Effector memory CD8-positive, alpha-beta T cell (primary cell): Measurements from ENCODE around the gene WDR1.

ENCODE experiments used
- ATAC-seq: fragments of 150-1000 bp; cut with Tn5 transposase; replicated peaks from 2 replicates; pipeline ENCODE4 v1.10.0; 2021; ENCODE audit warnings: mild to moderate bottlenecking, moderate library complexity
- DNase-seq, 3 experiments: peaks; one replicate each; pipeline ENCODE4 v3.0.0; 2021
- H3K27ac Mint-ChIP-seq, 2 donors: one replicate each; pipeline ENCODE4 v1.8.0; 2022; ENCODE audit warnings: mild to moderate bottlenecking in 2 of 2, mixed read lengths in 2 of 2, moderate library complexity in 2 of 2
- H3K27me3 Mint-ChIP-seq, 2 donors: one replicate each; pipeline ENCODE4 v1.8.0; 2022; ENCODE audit warnings: mixed read lengths in 2 of 2
- H3K36me3 Mint-ChIP-seq: one replicate; pipeline ENCODE4 v1.8.0; 2022; ENCODE audit warnings: mild to moderate bottlenecking, moderate library complexity, mixed read lengths; ENCODE audit not compliant: insufficient read depth
- H3K4me1 Mint-ChIP-seq, 2 donors: one replicate each; pipeline ENCODE4 v1.8.0; 2022; ENCODE audit warnings: low read depth in 2 of 2, mixed read lengths in 2 of 2
- H3K4me3 Mint-ChIP-seq, 2 donors: one replicate each; pipeline ENCODE4 v1.8.0; 2022; ENCODE audit warnings: mild to moderate bottlenecking in 2 of 2, mixed read lengths in 2 of 2, moderate library complexity in 2 of 2
- H3K9me3 Mint-ChIP-seq, 2 donors: one replicate each; pipeline ENCODE4 v1.8.0; 2022; ENCODE audit warnings: mixed read lengths in 2 of 2

Gene WDR1

DNA sequence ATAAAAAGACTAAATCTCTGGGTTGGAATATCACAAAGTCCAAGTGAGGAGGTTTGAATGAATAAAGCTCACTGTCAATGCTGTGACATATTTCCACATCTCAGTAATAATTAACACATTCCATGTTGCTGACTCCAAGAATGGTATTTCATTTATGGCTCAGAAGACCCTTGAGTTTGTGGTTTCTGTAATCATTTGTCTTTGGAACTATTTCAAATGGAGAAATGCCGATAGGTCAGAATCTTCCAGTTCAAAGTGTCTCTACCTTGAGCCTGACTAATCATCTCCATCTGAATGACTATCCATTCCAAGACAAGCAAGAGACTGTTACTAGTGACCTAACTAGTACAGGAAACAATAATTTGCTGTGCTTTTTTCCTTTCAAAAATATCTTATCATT is 71.1 kb downstream of the WDR1 start:
- Mint-ChIP-seq H3K9me3 (peaks cover 7 to 11% of the 10 kb centered on the region in 2 donors), H3K4me1 (peaks cover 5 to 12% of the 10 kb centered on the region in 2 donors), H3K4me3 (no peak overlapping the region), H3K27ac (no peak overlapping the region), H3K36me3 (no peaks in the 10 kb centered on the region), H3K27me3 (no peaks in the 10 kb centered on the region)
- ATAC-seq = no peak
- DNase-seq = no peak

DNA sequence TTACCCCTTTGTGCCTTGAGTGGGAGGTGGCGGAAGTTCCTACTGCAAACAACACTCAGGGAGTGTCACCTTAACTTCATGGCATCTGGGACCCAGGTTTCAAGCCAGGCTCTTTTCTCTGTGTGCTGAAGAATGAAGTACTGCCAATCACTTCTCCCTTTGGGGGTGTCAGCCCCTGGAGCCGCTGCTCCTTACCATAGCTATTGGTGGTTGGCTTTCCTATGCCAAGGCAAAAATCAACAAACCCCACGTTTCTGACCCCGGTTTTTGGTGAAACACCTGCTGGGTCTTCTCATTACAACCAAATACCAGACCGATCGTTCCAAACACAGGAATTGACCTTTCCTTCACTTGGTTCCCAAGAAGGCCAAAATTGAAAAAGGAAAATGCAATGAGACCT is 75.6 kb downstream of the WDR1 start:
- no peaks in the 10 kb centered on the region for H3K4me1 Mint-ChIP-seq
- ATAC-seq = no peak
- peaks cover 7 to 11% of the 10 kb centered on the region in 2 donors for H3K9me3 Mint-ChIP-seq
- peaks cover 3% of the 10 kb centered on the region for H3K36me3 Mint-ChIP-seq
- no peak overlapping the region for H3K27ac Mint-ChIP-seq
- H3K4me3 Mint-ChIP-seq = no peak overlapping the region
- H3K27me3 Mint-ChIP-seq = no peaks in the 10 kb centered on the region
- DNase-seq = no peak

DNA sequence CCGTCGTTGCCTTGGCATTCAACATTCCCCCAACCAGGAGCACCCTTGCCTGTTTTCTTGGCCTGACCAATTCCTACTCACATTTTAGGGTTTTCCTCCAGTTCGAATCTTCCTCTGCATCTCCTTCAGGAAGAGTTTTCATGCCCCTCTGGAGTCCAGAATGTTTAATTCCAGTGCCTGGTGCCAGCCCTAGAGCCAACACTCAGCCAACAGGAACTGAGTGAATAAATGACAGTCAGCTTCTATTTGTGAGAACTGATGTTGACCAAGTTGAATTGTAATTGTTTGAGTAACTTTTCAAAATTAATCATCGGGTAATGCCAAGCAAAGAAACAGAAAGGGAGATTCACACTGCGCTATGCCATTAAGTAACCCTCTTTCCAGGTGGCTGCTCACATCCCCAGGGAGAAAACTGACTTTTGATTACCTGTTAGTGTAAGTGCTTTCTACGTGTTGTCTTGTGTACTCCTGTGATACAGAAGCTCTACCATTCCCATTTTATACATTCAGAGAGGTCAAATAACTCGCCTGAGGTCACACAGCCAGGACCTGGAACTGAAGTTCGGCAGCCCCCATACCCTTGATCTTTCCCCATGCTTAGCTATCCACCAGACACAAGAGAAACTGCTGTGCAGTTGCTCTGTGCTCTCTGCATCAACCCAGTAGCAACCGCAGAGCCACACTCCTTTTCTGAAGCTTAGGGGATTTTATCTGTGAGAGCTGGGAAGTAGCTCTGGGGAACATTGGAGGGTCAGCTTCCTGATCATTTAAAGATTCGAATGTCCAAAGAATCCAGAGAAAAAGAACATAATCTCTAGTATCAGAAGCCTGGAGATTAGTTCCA is 76.3 kb downstream of the WDR1 start:
- Mint-ChIP-seq H3K9me3 (peaks cover 7 to 11% of the 10 kb centered on the region in 2 donors), H3K36me3 (peaks cover 3% of the 10 kb centered on the region), H3K4me1 (no peaks in the 10 kb centered on the region), H3K27me3 (no peaks in the 10 kb centered on the region), H3K4me3 (no peak overlapping the region), H3K27ac (no peak overlapping the region)
- no peak for ATAC-seq
- DNase-seq = no peak

DNA sequence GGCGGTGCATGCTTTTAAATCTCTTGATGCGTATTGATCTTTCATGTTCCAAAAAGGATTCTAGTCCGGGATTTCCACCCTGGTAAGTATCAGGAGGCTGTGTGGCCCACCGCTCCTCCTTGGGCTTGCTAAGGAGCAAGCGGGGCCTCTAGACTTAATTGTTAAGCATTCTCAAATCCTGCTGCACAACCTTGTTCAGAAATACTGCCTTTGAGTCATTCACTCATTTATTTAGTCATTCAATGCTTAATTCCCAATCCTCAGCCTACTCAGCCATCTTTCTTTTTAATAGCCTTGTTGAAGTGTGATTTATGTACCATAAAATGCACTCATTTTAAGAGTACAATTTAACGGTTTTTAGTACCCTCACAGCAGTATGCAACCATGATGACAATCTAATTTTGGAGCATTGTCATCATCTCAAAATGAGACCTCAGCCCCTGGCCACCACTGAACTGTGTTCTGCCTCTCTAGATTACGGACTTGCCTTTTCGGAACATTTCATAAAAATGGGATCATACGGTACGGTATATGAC is 79.7 kb downstream of the WDR1 start:
- H3K9me3 Mint-ChIP-seq = no peaks in the 10 kb centered on the region
- H3K4me1 Mint-ChIP-seq = peaks cover 5 to 6% of the 10 kb centered on the region in 2 donors
- H3K27ac Mint-ChIP-seq = peak overlapping the region in 1 of 2 donors; percentile 35

DNA sequence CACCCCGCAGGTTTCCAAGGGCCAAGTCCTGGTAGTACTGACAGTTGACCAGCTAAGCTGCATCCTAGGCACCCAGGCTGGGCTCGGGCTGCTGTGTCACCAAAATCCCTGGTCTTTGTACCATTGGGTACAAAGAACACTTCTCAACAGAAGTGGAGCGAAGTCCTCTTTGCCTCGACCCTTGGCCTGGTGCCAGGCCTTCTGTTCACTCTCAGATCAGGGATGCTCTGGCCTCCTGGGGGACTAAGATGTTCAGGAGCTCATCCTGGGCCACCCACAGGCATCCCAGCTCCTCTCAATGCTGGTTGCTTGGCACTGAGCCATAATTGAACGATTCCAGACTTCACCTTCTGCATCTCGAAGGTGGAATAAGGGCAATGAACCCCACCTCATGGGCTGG is 81.5 kb downstream of the WDR1 start:
- DNase-seq = no peak
- peaks cover 5 to 6% of the 10 kb centered on the region in 2 donors for H3K4me1 Mint-ChIP-seq
- H3K4me3 Mint-ChIP-seq = no peak overlapping the region
- peaks cover 3% of the 10 kb centered on the region for H3K36me3 Mint-ChIP-seq
- no peak overlapping the region for H3K27ac Mint-ChIP-seq
- no peak for ATAC-seq
- peaks cover 5 to 28% of the 10 kb centered on the region in 2 donors for H3K27me3 Mint-ChIP-seq
- no peaks in the 10 kb centered on the region for H3K9me3 Mint-ChIP-seq

More for the DNA sequence above, 79.7 kb downstream of the WDR1 start:
- peaks cover 5 to 27% of the 10 kb centered on the region in 2 donors for H3K27me3 Mint-ChIP-seq
- DNase-seq (no peak), ATAC-seq (no peak)
- peaks cover 3% of the 10 kb centered on the region for H3K36me3 Mint-ChIP-seq
- H3K4me3 Mint-ChIP-seq = no peak overlapping the region

DNA sequence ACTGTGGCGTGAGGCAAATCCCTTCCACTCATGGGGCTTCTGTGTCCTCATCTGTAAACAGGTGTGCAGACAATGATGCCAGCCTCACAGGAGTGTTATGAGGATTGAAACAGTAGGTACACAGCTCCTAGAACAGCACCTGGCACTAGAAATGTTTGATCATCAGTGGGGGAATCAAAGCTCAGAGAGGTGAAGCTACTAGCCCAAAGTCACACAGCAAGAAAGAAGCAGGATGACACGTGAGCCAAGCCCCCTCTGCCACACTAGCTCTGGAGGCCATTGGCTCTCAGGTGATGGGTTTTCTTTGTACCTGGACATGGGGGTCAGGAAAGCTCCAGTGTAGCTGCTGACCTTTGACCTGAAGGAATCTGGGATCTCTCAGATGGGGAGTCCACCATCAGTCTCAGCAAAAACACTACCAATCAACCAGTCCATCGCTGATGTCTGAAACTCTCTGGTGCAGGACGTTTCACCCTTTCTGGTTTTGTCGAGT is 81.9 kb downstream of the WDR1 start:
- peaks cover 5 to 28% of the 10 kb centered on the region in 2 donors for H3K27me3 Mint-ChIP-seq
- H3K36me3 Mint-ChIP-seq = peaks cover 2% of the 10 kb centered on the region
- peaks cover 5 to 6% of the 10 kb centered on the region in 2 donors for H3K4me1 Mint-ChIP-seq
- H3K4me3 Mint-ChIP-seq = no peak overlapping the region
- no peaks in the 10 kb centered on the region for H3K9me3 Mint-ChIP-seq
- DNase-seq (no peak), ATAC-seq (no peak)
- H3K27ac Mint-ChIP-seq = no peak overlapping the region

DNA sequence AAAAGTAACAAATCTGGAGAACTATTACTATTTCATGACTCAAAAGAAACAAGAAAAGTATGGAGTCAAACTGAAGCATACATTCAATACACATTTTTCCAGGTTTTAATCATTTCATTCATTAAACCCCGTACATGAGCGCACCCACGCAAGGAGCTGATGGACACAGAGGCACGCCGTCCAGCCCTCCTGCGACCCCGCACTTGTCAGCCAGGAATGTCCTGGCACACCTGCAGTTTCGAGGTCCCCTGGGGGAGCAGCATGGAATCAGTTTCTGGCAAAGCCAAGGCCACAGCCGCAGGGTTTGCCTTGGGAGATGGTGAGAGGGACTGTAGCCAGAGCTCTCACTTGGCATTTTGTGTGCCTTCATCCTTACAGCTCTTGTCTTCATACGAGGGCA is 82.5 kb downstream of the WDR1 start:
- ATAC-seq (no peak), DNase-seq (no peak)
- Mint-ChIP-seq H3K27me3 (peaks cover 5 to 30% of the 10 kb centered on the region in 2 donors), H3K4me1 (peaks cover 5 to 6% of the 10 kb centered on the region in 2 donors), H3K9me3 (no peaks in the 10 kb centered on the region), H3K4me3 (no peak overlapping the region), H3K36me3 (peaks cover 4% of the 10 kb centered on the region), H3K27ac (no peak overlapping the region)

DNA sequence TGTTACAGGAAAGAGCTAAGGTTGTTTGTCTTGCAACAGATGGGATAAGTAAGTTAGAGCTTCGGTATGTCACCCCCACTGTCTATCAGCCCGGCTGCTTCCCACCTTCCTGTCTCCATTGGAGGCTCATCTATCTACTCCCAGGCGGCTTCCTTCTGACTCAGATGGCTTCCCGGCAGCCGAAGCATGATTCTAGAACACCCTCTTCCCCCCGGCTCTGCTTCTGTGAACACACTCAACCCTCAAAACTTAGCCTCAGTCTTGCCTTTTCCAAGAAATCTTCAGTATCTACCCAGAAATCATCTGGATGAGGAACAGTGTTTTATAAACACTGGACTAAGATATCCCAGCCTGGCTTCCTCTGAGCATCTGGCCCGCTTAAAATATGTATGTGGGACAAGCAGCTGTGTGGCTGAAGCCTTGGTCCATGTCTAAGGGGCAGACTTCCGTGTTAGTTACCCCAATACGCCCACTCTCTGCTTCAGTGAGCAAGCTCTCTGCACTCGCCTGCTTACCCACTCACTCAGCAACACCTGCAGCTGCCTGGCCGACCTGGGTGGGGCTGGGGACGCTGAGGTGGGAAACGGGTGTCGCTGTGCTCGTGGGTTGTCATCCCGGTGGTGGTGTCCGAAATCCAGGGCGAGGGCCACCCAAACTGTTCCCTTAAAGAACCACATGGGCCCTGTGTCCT is 83.3 kb downstream of the WDR1 start:
- peaks cover 5 to 6% of the 10 kb centered on the region in 2 donors for H3K4me1 Mint-ChIP-seq

DNA sequence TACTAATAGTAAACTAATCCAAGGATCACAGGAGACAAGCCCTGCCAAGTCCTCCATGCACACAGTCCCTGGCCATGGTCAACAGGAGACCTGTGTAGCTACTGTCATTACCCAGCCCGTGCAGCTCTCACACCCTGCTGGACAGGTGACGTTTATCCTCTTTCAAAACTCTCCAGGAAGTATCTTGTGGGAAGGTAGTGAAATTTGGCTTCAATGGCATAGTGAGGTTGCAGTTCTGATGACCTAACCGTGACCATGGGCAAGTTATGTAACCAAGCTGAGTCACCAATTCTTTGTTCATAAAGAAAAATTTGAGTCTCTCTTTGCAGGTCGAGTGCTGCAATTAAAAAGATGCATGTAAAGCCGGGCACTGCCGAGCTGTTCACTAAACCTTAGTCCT is 84.0 kb downstream of the WDR1 start:
- H3K27ac Mint-ChIP-seq = no peak overlapping the region
- peaks cover 11 to 45% of the 10 kb centered on the region in 2 donors for H3K27me3 Mint-ChIP-seq
- H3K4me3 Mint-ChIP-seq = no peak overlapping the region
- ATAC-seq = no peak
- DNase-seq = no peak
- H3K4me1 Mint-ChIP-seq = peaks cover 5 to 6% of the 10 kb centered on the region in 2 donors
- no peaks in the 10 kb centered on the region for H3K9me3 Mint-ChIP-seq
- H3K36me3 Mint-ChIP-seq = peaks cover 4% of the 10 kb centered on the region

More for the DNA sequence above, 83.3 kb downstream of the WDR1 start:
- H3K36me3 Mint-ChIP-seq = peaks cover 4% of the 10 kb centered on the region
- peaks cover 5 to 38% of the 10 kb centered on the region in 2 donors for H3K27me3 Mint-ChIP-seq
- no peaks in the 10 kb centered on the region for H3K9me3 Mint-ChIP-seq
- no peak overlapping the region for H3K27ac Mint-ChIP-seq
- no peak for DNase-seq
- no peak overlapping the region for H3K4me3 Mint-ChIP-seq
- ATAC-seq = no peak

DNA sequence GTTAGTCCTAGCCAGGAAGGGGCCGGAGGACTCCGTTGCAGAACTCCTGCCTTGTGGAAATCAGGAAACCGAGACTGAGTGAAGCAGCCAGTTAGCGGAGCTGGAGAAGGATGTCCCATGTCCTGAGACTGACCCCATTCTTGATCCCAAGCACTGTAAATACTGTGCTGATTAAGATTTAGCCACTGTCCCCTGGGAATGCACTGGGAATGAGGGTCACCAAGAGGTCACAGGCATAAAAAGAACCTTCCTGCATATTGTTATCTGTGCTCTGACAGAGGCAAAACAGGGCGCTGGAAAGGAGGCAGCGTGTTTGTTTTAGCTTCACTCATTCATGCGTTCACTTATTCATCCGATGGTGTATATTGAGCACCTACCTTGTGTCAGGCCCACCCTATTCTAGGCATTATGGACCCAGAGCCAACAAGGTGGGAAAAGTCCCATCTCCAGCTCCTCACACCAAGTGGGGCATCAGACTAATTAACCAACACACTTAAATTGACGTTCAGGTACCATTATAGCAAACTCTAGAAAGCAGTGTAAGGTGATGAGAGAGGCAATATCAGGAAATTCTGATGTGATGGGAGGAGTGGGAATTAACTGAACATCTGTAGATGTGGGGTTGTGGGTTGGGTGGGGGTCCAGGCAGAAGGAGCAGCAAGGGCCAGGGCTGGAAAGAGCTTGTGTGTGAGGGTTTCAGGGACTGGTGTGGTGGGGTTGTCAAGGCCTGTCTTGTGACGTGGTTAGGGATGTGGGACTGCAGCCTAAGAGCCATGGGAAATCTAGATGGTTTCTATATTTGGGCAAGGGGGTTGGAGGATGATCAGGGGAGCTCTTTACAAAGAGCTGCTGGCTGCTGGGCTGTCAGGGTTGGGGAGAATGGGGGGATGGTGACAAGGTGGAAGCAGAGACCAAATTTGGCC is 84.7 kb downstream of the WDR1 start:
- Mint-ChIP-seq H3K4me3 (no peak overlapping the region), H3K9me3 (no peaks in the 10 kb centered on the region), H3K4me1 (peaks cover 5 to 6% of the 10 kb centered on the region in 2 donors), H3K27me3 (peaks cover 11 to 52% of the 10 kb centered on the region in 2 donors), H3K36me3 (peaks cover 4% of the 10 kb centered on the region), H3K27ac (no peak overlapping the region)
- ATAC-seq = no peak
- DNase-seq = no peak

DNA sequence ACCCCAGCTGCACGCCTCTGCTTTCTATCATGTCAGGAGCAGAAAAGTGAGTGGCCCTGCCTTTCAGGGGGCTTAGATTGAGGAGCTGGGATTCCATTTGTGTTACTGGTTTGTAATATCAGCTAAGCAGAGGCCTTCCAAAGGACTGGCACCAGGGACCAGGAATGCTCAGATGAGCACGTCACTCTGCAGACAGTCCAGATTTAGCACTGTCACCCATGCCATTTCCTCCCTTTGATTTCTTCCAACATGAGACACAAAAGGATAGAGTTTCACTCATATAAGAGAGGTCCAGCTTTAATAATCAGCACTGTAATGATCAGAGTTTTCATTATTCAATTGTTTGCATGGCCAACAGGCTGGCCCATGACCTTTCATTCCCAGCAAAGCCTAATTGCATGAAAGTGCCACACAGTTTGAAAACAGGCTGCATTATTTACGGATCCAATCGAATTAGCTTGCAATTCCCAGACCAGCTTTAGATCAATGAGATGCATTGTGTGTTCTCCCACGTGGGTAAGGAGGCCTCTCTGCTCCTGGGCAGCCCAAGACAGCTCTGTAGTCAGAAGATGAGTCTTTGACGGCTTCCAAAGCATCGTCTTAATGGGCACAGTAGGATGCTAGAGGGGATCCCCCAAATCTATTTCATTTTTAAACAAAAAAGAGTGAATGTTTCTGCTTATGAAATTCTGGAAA is 85.5 kb downstream of the WDR1 start:
- peaks cover 11 to 58% of the 10 kb centered on the region in 2 donors for H3K27me3 Mint-ChIP-seq
- H3K9me3 Mint-ChIP-seq = no peaks in the 10 kb centered on the region
- ATAC-seq (no peak), DNase-seq (no peak)
- no peak overlapping the region for H3K27ac Mint-ChIP-seq
- H3K36me3 Mint-ChIP-seq = peaks cover 4% of the 10 kb centered on the region
- peaks cover 5 to 6% of the 10 kb centered on the region in 2 donors for H3K4me1 Mint-ChIP-seq
- no peak overlapping the region for H3K4me3 Mint-ChIP-seq

DNA sequence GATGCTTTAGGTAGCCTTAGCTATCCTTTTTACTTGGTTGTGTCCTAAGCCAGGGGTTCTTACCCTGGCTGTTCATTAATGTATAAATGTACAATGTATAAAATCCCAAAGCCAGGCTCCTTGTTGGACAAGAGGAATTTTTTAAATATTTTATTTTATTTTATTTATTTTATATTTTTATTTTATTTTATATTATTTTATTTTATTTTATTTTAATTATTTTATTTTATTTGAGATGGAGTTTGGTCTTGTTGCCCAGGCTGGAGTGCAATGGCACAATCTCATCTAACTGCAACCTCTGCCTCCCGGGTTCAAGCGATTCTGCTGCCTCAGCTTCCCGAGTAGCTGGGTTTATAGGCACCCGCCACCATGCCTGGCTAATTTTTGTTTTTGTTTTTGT is 87.2 kb downstream of the WDR1 start:
- Mint-ChIP-seq H3K27ac (no peak overlapping the region), H3K4me3 (no peak overlapping the region), H3K4me1 (peaks cover 5 to 6% of the 10 kb centered on the region in 2 donors), H3K9me3 (no peaks in the 10 kb centered on the region), H3K36me3 (peaks cover 4% of the 10 kb centered on the region), H3K27me3 (peaks cover 11 to 67% of the 10 kb centered on the region in 2 donors)
- DNase-seq (no peak), ATAC-seq (no peak)
